HCT116 (cell line): ENCODE data around the gene MED19. TPM values are rescaled to one million over a fixed set of nuclear protein-coding genes. Genes with fewer than 3 reads are reported as not detected.

Experiments used
- ATAC-seq: fragments of 200-7000 bp; cut with Tn5 transposase; 2 replicates; pipeline ENCODE4 v1.9.1; 2020; ENCODE audit warnings: mild to moderate bottlenecking, moderate library complexity
- BruUV-seq: library from RNA; stranded (reverse); fragments of 400-500 nt; replicated peaks from 2 replicates; lab custom pipeline; 2021; lab: Mats Ljungman, UMichigan
- CTCF ChIA-PET: fragments of 300-600 bp; sonication (Branson Sonifier 250); formaldehyde crosslinking; loops from one replicate; lab custom pipeline; 2021; ENCODE audit warnings: antibody characterized with exemption; lab: Charles Lee
- POLR2A ChIA-PET: fragments of 300-600, 350-600 bp; sonication (Branson Sonifier 250); formaldehyde crosslinking; loops from one replicate; lab custom pipeline; 2021; ENCODE audit warnings: antibody characterized with exemption; lab: Charles Lee
- RAD21 ChIA-PET, 2 experiments: fragments of 300-600 bp; sonication (Branson Sonifier 250); formaldehyde crosslinking; loops; one replicate each; lab custom pipeline; 2023; ENCODE audit warnings: low total read pairs in 2 of 2; ENCODE audit not compliant: uncharacterized antibody in 2 of 2, unreplicated experiment in 2 of 2, low non-redundant PET in 1 of 2; lab: Charles Lee
- DNase-seq: peaks from one replicate; pipeline ENCODE4 v3.0.0-alpha.2; 2010; ENCODE audit warnings: low read depth, low spot score
- H2AFZ ChIP-seq: fragments of 200-600 bp; shearing (Covaris generic), sonication (generic); 2 replicates; pipeline ENCODE4 v1.6.1; 2017; ENCODE audit warnings: low read depth, mixed run types, mixed read lengths, antibody characterized with exemption, low read length; ENCODE audit not compliant: poor library complexity, severe bottlenecking
- H3K27ac ChIP-seq: 2 replicates; pipeline ENCODE4 v1.5.1; 2012; ENCODE audit warnings: low read depth, low read length
- H3K27me3 ChIP-seq: fragments of 200-600 bp; sonication (generic); 2 replicates; pipeline ENCODE4 v1.6.1; 2016; ENCODE audit warnings: mixed run types, low read length, mixed read lengths; ENCODE audit not compliant: insufficient read depth
- H3K36me3 ChIP-seq, 2 experiments: fragments of 200-500 bp in 1 of 2; fragments of 200-600 bp in 1 of 2; sonication (Bioruptor generic) in 1 of 2; sonication (generic) in 1 of 2; 2 replicates each; pipeline versions ENCODE4 v1.5.1 to v1.6.1; 2014 to 2016; ENCODE audit warnings: low read length in 2 of 2, inconsistent platforms in 1 of 2, mixed read lengths in 1 of 2, mixed run types in 1 of 2; ENCODE audit not compliant: insufficient read depth in 2 of 2, control insufficient read depth in 1 of 2
- H3K4me1 ChIP-seq, 2 experiments: fragments of 200-600 bp in 1 of 2; sonication (generic) in 1 of 2; 2 replicates each; pipeline versions ENCODE4 v1.5.1 to v1.6.1; 2012 to 2017; ENCODE audit warnings: low read length in 2 of 2, inconsistent platforms in 1 of 2, mild to moderate bottlenecking in 1 of 2, mixed read lengths in 1 of 2, mixed run types in 1 of 2, moderate library complexity in 1 of 2; ENCODE audit not compliant: insufficient read depth in 2 of 2, control insufficient read depth in 1 of 2
- H3K4me2 ChIP-seq: fragments of 200-600 bp; sonication (generic); 2 replicates; pipeline ENCODE4 v1.6.1; 2017; ENCODE audit warnings: mixed run types, low read length, mixed read lengths
- H3K4me3 ChIP-seq, 2 experiments: fragments of 200-600 bp in 1 of 2; sonication (generic) in 1 of 2; replicated peaks in 1 of 2; 2 replicates each; pipeline ENCODE4 v1.5.1; 2011 to 2016; ENCODE audit warnings: low read length in 2 of 2, control low read depth in 1 of 2, low read depth in 1 of 2, mild to moderate bottlenecking in 1 of 2, mixed read lengths in 1 of 2, mixed run types in 1 of 2
- H3K79me2 ChIP-seq: fragments of 200-600 bp; sonication (generic); 2 replicates; pipeline ENCODE4 v1.6.1; 2017; ENCODE audit warnings: mild to moderate bottlenecking, mixed run types, low read length, moderate library complexity, mixed read lengths; ENCODE audit not compliant: insufficient read depth
- H3K9ac ChIP-seq: fragments of 200-600 bp; sonication (generic); 2 replicates; pipeline ENCODE4 v1.6.1; 2016; ENCODE audit warnings: low read length, mixed read lengths
- H3K9me2 ChIP-seq: fragments of 200-600 bp; sonication (generic), shearing (Covaris generic); 2 replicates; pipeline ENCODE4 v1.6.1; 2017; ENCODE audit warnings: mixed run types, mild to moderate bottlenecking, moderate library complexity; ENCODE audit not compliant: insufficient read depth
- H3K9me3 ChIP-seq, 2 experiments: fragments of 200-500 bp in 1 of 2; fragments of 200-600 bp in 1 of 2; sonication (Bioruptor generic) in 1 of 2; sonication (generic) in 1 of 2; 2 replicates each; pipeline ENCODE4 v1.6.1; 2014 to 2017; ENCODE audit warnings: low read length in 2 of 2, mixed read lengths in 2 of 2, inconsistent platforms in 1 of 2, low read depth in 1 of 2, mild to moderate bottlenecking in 1 of 2, mixed run types in 1 of 2, moderate library complexity in 1 of 2; ENCODE audit not compliant: control insufficient read depth in 1 of 2, insufficient read depth in 1 of 2
- H4K20me1 ChIP-seq: fragments of 200-600 bp; sonication (generic), shearing (Covaris generic); 2 replicates; pipeline ENCODE4 v1.6.1; 2017; ENCODE audit warnings: mixed run types, mild to moderate bottlenecking, moderate library complexity; ENCODE audit not compliant: insufficient read depth
- CBX3 ChIP-seq: IDR thresholded peaks from 2 replicates; pipeline ENCODE4 v1.6.1; 2012; ENCODE audit warnings: low read depth
- CEBPB ChIP-seq: IDR thresholded peaks from 2 replicates; pipeline ENCODE4 v1.6.1; 2012; ENCODE audit warnings: low read depth
- EGR1 ChIP-seq: IDR thresholded peaks from 2 replicates; pipeline ENCODE4 v1.6.1; 2012; ENCODE audit warnings: low read depth
- ELF1 ChIP-seq: IDR thresholded peaks from 2 replicates; pipeline ENCODE4 v1.6.1; 2012; ENCODE audit warnings: low read depth, borderline replicate concordance
- EZH2phosphoT487 ChIP-seq: fragments of 200-600 bp; IDR thresholded peaks from 2 replicates; pipeline ENCODE4 v1.6.1; 2018; ENCODE audit warnings: antibody characterized with exemption, borderline replicate concordance
- POLR2A ChIP-seq: IDR thresholded peaks from 2 replicates; pipeline ENCODE4 v1.7.0; 2011; ENCODE audit warnings: borderline replicate concordance; ENCODE audit not compliant: insufficient read depth, insufficient read length; ENCODE audit errors: extremely low read depth
- RAD21 ChIP-seq: IDR thresholded peaks from 2 replicates; pipeline ENCODE4 v1.6.1; 2012; ENCODE audit warnings: low read depth, mild to moderate bottlenecking
- ZFX ChIP-seq: fragments of 450-650 bp; IDR thresholded peaks from 2 replicates; pipeline ENCODE4 v1.6.1; 2017
- intact Hi-C: fragments of 100-400 bp; cut with micrococcal nuclease; formaldehyde crosslinking; loops from 2 replicates; pipeline ENCODE4 v1.10.0; 2022
- total RNA-seq: library from RNA; stranded (reverse); gene quantifications from one replicate; pipeline ENCODE4 v1.2.1, GENCODE V29; 2021; ENCODE audit not compliant: unreplicated experiment
- TF ChIP-seq, protein P1 (sequence below): IDR thresholded peaks from 2 replicates; pipeline ENCODE4 v1.6.1; 2012; ENCODE audit warnings: low read depth
- TF ChIP-seq, protein P2 (sequence below), 3 experiments: fragments of 200-600 bp in 1 of 3; sonication (generic) in 1 of 3; IDR thresholded peaks in 2 of 3; conservative IDR thresholded peaks in 1 of 3; 2 replicates each; pipeline ENCODE4 v1.5.1; 2012 to 2017; ENCODE audit warnings: low read depth in 2 of 3, low read length in 2 of 3, antibody characterized with exemption in 1 of 3, borderline replicate concordance in 1 of 3, control low read depth in 1 of 3, mild to moderate bottlenecking in 1 of 3, mixed read lengths in 1 of 3, mixed run types in 1 of 3, moderate library complexity in 1 of 3; ENCODE audit not compliant: insufficient read depth in 1 of 3

MED19 gene
- total RNA-seq, 1 experiment from 2014 or later = 18.0 TPM

DNA sequence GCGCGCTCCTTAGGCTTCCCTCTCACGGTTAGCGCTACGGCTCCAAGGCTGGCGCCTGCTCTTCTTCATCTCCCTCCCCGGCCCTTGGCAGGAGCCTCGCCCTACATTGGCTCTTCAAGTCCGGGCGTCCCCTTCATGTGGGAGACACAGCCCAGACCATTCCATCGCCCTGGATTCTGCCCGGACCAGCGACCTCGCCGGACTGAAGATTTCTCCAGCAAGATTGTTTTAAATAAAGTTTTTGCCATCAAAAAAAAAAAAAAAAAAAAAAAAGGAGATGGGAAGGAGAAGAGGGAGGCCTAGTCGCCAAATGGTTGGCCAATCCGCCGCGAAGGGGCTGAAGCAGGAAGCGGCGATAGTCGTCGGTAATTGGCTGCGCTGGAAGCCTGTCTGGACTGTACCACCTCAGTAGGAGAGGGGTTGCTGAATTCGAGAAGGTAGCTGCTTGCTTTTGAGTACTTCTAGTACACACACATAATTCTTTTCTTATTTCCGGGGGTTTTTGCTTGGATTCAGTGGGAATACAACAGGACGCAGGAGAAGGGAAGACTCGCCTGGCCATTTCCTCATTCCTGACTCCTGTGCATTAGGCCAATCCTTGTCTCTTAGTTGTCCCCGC is 44.8 kb downstream of the MED19 start (continued):
- TF ChIP-seq CEBPB (no peak), POLR2A (no peak), EZH2phosphoT487 (no peak), CBX3 (0 out of 2 replicates have a peak, but pooled peaks have one; percentile 11)

DNA sequence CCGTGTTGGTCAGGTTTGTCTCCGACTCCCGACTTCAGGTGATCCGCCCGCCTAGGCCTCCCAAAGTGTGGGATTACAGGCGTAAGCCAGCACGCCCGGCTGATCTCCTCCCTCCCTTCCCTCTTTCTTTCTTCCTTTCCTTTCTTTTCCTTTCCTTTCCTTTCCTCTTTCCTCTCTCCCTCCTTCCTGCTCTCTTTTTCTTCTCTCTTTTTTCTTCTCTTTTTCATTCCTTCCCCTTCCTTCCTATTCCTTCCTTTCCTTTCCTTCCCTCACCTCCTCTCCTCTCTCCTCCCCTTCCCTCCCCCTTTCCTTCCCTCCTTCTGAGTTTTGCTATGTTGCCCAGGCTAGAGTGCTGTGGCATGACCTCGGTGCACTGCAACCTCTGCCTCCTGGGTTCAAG is 48.0 kb downstream of the MED19 start:
- TF ChIP-seq EGR1 = no peak
- Histone ChIP-seq H3K27ac (no peak overlapping the region), H3K4me2 (no peak overlapping the region), H3K9ac (no peak overlapping the region), H3K9me2 (no peaks in the 10 kb centered on the region), H3K4me3 (no peak overlapping the region), H3K4me1 (peaks cover 5 to 10% of the 10 kb centered on the region in 2 experiments; a peak in 3 of 4 replicates), H3K9me3 (no peaks in the 10 kb centered on the region), H3K36me3 (peaks cover 11 to 18% of the 10 kb centered on the region in 2 experiments; a peak in 3 of 4 replicates), H3K79me2 (peaks cover 26% of the 10 kb centered on the region), H4K20me1 (no peaks in the 10 kb centered on the region), H2AFZ (no peak overlapping the region), H3K27me3 (no peaks in the 10 kb centered on the region)
- ATAC-seq (no peak), DNase-seq (no peak)
- POLR2A ChIA-PET = no interaction called here
- RAD21 ChIA-PET = no interaction called here
- intact Hi-C loops = loop anchor here (1.0 to 10.0 kb wide), 3 partner anchors 623 to 1891 kb away; no protein-coding TSS in a partner anchor
- CTCF ChIA-PET = interaction anchor here (0.7 kb wide), 1 partner anchor 92 kb away, joined by 3 read pairs; no protein-coding TSS in a partner anchor
- no TSS peak for BruUV-seq

DNA sequence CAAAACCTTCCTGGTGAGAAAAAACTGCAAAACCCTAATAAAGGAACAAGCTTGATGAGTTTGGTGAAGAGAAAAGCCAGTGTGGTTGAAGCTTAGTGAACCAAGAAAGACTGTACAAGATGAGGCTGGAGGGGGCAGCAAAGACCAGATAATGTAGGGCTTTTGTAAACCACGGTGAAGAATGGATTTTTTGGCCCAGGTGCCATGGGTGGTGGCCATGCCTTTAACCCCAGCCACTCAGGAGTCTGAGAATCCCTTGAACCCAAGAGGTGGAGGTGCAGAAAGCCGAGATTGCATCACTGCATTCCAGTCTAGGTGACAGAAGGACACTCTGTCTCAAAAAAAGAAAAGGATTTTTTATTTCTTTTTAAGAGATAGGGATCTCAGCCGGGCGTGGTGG is 49.1 kb downstream of the MED19 start:
- CTCF ChIA-PET = interaction anchor here (0.6 to 1.4 kb wide), 4 partner anchors 136 to 861 kb away, joined by 3 to 6 read pairs (median 4); no protein-coding TSS in a partner anchor
- no peak for DNase-seq
- TF ChIP-seq ZFX = no peak
- TF ChIP-seq, protein P1, sequence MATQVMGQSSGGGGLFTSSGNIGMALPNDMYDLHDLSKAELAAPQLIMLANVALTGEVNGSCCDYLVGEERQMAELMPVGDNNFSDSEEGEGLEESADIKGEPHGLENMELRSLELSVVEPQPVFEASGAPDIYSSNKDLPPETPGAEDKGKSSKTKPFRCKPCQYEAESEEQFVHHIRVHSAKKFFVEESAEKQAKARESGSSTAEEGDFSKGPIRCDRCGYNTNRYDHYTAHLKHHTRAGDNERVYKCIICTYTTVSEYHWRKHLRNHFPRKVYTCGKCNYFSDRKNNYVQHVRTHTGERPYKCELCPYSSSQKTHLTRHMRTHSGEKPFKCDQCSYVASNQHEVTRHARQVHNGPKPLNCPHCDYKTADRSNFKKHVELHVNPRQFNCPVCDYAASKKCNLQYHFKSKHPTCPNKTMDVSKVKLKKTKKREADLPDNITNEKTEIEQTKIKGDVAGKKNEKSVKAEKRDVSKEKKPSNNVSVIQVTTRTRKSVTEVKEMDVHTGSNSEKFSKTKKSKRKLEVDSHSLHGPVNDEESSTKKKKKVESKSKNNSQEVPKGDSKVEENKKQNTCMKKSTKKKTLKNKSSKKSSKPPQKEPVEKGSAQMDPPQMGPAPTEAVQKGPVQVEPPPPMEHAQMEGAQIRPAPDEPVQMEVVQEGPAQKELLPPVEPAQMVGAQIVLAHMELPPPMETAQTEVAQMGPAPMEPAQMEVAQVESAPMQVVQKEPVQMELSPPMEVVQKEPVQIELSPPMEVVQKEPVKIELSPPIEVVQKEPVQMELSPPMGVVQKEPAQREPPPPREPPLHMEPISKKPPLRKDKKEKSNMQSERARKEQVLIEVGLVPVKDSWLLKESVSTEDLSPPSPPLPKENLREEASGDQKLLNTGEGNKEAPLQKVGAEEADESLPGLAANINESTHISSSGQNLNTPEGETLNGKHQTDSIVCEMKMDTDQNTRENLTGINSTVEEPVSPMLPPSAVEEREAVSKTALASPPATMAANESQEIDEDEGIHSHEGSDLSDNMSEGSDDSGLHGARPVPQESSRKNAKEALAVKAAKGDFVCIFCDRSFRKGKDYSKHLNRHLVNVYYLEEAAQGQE = no peak
- TF ChIP-seq POLR2A = no peak
- no peak for TF ChIP-seq ELF1
- TF ChIP-seq, protein P2, sequence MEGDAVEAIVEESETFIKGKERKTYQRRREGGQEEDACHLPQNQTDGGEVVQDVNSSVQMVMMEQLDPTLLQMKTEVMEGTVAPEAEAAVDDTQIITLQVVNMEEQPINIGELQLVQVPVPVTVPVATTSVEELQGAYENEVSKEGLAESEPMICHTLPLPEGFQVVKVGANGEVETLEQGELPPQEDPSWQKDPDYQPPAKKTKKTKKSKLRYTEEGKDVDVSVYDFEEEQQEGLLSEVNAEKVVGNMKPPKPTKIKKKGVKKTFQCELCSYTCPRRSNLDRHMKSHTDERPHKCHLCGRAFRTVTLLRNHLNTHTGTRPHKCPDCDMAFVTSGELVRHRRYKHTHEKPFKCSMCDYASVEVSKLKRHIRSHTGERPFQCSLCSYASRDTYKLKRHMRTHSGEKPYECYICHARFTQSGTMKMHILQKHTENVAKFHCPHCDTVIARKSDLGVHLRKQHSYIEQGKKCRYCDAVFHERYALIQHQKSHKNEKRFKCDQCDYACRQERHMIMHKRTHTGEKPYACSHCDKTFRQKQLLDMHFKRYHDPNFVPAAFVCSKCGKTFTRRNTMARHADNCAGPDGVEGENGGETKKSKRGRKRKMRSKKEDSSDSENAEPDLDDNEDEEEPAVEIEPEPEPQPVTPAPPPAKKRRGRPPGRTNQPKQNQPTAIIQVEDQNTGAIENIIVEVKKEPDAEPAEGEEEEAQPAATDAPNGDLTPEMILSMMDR (IDR thresholded peaks at IDR 0.05 in 2 of 3, conservative IDR thresholded peaks at IDR 0.05 in 1 of 3; ENCODE audit: borderline replicate concordance in 1 of 3, insufficient read depth in 1 of 3, low read depth in 2 of 3, low read length in 2 of 3) = peak in 2 of 3 experiments; percentile 34 to 45; a peak in 4 of 6 replicates
- peak; percentile 67 for TF ChIP-seq RAD21

More for the DNA sequence above, 49.1 kb downstream of the MED19 start:
- Histone ChIP-seq H4K20me1 (no peaks in the 10 kb centered on the region), H3K36me3 (peaks cover 11 to 18% of the 10 kb centered on the region in 2 experiments; a peak in 3 of 4 replicates), H3K4me2 (no peak overlapping the region), H3K9me2 (no peaks in the 10 kb centered on the region), H2AFZ (no peak overlapping the region), H3K9me3 (no peaks in the 10 kb centered on the region), H3K9ac (no peak overlapping the region), H3K4me1 (peaks cover 9 to 10% of the 10 kb centered on the region in 2 experiments; a peak in 3 of 4 replicates), H3K27ac (no peak overlapping the region), H3K27me3 (no peaks in the 10 kb centered on the region), H3K4me3 (no peak overlapping the region), H3K79me2 (peaks cover 28% of the 10 kb centered on the region)
- intact Hi-C loops = loop anchor here (1.0 to 10.0 kb wide), 3 partner anchors 624 to 1892 kb away; no protein-coding TSS in a partner anchor
- RAD21 ChIA-PET = interaction anchor here in 1 of 2 experiments (1.0 kb wide), 1 partner anchor 317 kb away, joined by 3 read pairs; no protein-coding TSS in a partner anchor
- no peak for ATAC-seq
- BruUV-seq = no TSS peak
- POLR2A ChIA-PET = no interaction called here
